GM12801 (cell line): ENCODE results near the gene PIEZO2.

ENCODE experiments used
- TF ChIP-seq, protein P1 (sequence below): IDR thresholded peaks from one replicate; pipeline ENCODE4 v1.5.1; 2011; ENCODE audit warnings: control low read depth; ENCODE audit not compliant: insufficient read length; ENCODE audit errors: extremely low read depth

The PIEZO2 gene

DNA sequence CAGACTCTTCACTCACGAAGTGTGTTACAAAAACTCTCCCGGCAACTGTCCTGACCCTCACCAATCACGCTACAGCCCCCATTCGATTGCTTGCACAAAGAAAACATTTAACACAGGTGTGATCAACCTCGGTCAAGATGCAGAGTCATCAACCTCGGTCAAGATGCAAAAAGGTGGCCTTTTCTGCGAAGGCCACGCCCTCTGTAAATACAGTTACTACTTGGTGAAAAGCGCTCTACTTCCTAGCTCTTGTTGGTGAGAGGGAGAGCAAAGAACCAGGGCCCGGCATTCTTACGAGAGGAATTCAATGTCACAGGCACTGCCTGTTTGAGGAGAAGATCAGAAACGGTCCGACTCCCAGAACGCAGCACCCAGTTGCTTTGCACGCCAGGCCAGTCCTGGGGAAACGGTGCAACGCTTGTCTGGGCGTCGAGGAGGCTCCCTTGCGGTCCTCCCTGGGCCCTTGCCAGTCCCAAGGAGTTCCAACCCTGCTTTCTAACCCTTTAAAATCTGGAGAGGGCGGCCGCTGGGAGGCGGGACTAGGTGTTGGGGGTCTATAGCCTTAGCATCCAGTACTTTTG lies 1.9 kb downstream of the PIEZO2 start:
- TF ChIP-seq, protein P1, sequence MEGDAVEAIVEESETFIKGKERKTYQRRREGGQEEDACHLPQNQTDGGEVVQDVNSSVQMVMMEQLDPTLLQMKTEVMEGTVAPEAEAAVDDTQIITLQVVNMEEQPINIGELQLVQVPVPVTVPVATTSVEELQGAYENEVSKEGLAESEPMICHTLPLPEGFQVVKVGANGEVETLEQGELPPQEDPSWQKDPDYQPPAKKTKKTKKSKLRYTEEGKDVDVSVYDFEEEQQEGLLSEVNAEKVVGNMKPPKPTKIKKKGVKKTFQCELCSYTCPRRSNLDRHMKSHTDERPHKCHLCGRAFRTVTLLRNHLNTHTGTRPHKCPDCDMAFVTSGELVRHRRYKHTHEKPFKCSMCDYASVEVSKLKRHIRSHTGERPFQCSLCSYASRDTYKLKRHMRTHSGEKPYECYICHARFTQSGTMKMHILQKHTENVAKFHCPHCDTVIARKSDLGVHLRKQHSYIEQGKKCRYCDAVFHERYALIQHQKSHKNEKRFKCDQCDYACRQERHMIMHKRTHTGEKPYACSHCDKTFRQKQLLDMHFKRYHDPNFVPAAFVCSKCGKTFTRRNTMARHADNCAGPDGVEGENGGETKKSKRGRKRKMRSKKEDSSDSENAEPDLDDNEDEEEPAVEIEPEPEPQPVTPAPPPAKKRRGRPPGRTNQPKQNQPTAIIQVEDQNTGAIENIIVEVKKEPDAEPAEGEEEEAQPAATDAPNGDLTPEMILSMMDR: no peak

- TF ChIP-seq, protein P1: no peak
Observed at GRCh38 chr18:11146947-11147345, 2.4 kb downstream of the PIEZO2 start.

DNA sequence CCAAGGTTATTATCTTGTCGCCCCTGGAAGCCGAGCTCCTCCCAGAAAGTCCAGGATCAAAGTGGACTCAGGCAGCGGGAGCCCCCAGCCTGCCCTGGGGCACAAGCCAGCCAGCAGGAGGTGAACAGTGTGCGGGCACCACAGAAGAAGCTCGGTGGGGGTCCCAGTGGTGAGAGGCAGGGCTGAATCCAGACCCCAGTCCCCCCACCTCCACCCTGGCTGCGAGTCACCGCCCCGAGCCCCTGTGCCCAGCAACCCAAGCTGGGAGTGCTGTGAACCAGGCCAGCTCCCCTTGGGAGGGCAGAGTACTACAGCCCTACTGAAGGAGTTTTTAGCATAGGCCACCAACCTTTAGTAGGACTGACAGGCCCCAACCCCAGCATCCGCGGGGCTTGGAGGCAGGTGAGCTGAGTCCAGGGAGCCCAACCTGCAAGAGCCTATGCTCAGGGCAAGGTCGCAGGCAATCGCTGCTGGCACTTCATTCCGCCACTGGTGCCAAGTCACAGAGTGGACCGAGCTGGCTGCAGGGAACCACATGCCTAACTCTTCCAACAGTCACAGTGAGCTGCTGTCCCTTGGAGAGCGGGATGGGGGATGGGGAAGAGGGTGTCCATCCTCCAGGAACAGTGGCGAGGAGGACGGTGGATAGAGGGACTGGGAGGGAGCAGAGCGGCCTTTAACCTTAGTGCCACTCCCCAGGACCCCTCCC lies 3.0 kb downstream of the PIEZO2 start:
- TF ChIP-seq, protein P1: no peak

GRCh38 chr18:11145413-11146191 lies 3.8 kb downstream of the PIEZO2 start:
- TF ChIP-seq, protein P1: no peak

GRCh38 chr18:11137400-11137799 lies 12.0 kb downstream of the PIEZO2 start:
- TF ChIP-seq, protein P1: no peak

- TF ChIP-seq, protein P1: no peak
Observed at GRCh38 chr18:11136241-11136640, 13.1 kb downstream of the PIEZO2 start.

- TF ChIP-seq, protein P1: no peak
Observed at GRCh38 chr18:11134940-11135339, 14.4 kb downstream of the PIEZO2 start.
